ENCODE results near the gene C1QL4.
A peak's percentile ranks its signal among the peaks of the same experiment; 100 is the strongest.

The C1QL4 gene

GRCh38 chr12:49342914-49343731, 6.1 kb upstream of the C1QL4 start:
- no peak for TF ChIP-seq CTCF (IDR thresholded peaks at IDR 0.05; ENCODE audit: insufficient read depth, missing control alignments)
- DNase-seq (ENCODE audit: insufficient read length, low spot score) (no peak), FAIRE-seq (no peak)

- DNase-seq (ENCODE audit: insufficient read length, low spot score), result peak; percentile 93
- FAIRE-seq, result no peak
- peak; percentile 83 for TF ChIP-seq CTCF (IDR thresholded peaks at IDR 0.05; ENCODE audit: insufficient read depth, missing control alignments)
Observed at GRCh38 chr12:49342066-49342913, 5.3 kb upstream of the C1QL4 start.

- no peak for FAIRE-seq
- DNase-seq (ENCODE audit: insufficient read length, low spot score), result no peak
- TF ChIP-seq CTCF (IDR thresholded peaks at IDR 0.05; ENCODE audit: insufficient read depth, missing control alignments), result no peak
Observed at GRCh38 chr12:49341777-49342065, 4.7 kb upstream of the C1QL4 start.

DNA sequence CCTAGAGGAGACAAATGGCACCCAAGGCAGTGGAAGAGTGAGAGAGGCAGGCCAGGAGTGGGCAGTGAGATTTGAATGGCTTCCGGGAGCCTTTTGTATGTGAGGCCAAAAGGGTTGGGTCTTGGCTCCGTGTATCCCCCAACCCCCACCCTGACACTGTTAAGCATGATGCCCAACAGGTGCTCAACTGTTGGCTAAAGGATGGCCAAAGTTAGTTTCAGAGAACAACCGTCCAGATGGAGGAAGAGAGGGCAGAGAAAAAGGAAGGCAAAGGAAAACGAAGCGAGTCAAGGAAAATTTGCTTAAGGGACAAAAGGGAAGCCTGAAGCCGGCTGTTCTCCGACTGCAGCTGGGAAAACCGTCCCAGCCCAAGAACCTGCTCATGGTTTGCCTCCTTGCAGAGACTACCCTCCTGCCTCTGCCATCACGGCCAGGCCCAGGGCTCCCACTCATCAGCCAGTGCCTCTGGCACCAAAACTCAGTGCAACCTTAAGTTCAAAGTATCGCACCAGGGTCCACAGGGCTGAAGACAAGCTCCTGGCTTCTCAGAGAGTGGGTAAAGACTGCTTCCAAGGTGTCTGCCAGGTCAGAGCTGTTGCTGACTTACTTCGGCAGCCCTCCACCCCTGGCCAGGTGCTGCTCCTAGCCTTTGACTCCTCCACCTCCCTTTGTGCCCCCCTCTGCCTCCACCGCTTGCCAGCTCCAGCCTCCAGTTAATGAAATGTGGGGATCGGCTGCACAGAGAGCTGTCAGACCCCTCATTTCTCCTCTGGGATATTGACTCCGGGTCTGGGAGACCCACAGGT, 4.2 kb upstream of the C1QL4 start:
- DNase-seq (ENCODE audit: insufficient read length, low spot score), result no peak
- TF ChIP-seq CTCF (IDR thresholded peaks at IDR 0.05; ENCODE audit: insufficient read depth, missing control alignments), result no peak
- no peak for FAIRE-seq

- no peak for TF ChIP-seq CTCF (IDR thresholded peaks at IDR 0.05; ENCODE audit: insufficient read depth, missing control alignments)
- FAIRE-seq (no peak), DNase-seq (ENCODE audit: insufficient read length, low spot score) (no peak)
Observed at GRCh38 chr12:49340095-49340870, 3.3 kb upstream of the C1QL4 start.

DNA sequence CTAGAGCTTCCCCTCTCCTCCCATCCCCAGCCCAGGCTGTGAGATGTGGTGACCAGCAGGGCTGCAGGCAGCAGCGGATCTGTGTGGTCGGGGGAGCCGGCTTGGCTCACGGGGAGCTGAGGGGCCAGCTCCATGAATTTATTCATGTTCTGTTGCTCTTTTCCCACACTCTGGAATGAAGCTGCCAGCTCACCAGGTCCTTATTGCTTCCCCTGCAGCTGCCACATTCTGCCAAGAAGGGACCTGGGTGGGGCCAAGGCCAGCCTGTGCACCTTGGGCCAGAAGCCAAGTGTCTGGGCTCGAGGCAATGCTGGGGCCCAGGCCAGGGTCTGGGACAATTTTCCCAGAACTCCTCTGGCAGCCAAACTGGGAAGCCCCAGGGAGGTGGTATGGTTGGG, 2.5 kb upstream of the C1QL4 start:
- FAIRE-seq (no peak), DNase-seq (ENCODE audit: insufficient read length, low spot score) (no peak)
- no peak for TF ChIP-seq CTCF (IDR thresholded peaks at IDR 0.05; ENCODE audit: insufficient read depth, missing control alignments)

Data from D721Med (cell line).